ENCODE results near the gene HHLA2.
"Not testable (repeated sequence)": the region's sequence is repeated elsewhere in the genome, so short reads cannot be mapped to it uniquely, and the experiment has no call there.

HHLA2 gene

DNA sequence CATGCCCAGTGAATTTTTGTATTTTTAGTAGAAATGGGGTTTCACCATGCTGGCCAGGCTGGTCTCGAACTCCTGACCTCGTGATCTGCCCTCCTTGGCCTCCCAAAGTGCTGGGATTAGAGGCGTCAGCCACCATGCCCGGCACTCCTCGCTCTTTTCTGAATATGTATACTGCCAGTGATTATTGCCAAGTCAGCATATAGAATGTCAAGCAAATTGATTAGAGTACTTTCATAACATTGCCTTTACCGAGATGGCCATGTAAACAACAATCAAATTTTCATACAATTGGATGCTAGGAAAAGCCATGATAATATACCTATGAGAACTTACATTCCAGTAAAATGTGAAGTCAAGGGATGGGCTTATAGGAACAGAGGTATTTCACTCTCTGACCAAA is 8.2 kb upstream of the HHLA2 start:
- H3K4me3 ChIP-seq; DNase-seq (ENCODE audit: low spot score in 2 of 2); H3K36me3 ChIP-seq (replicated peaks); H3K4me1 ChIP-seq; H3K27me3 ChIP-seq (ENCODE audit: low read depth); H3K9me3 ChIP-seq; in situ Hi-C loops (cut with MboI; ENCODE audit: low sequenced_read_pairs): not testable (repeated sequence)

DNA sequence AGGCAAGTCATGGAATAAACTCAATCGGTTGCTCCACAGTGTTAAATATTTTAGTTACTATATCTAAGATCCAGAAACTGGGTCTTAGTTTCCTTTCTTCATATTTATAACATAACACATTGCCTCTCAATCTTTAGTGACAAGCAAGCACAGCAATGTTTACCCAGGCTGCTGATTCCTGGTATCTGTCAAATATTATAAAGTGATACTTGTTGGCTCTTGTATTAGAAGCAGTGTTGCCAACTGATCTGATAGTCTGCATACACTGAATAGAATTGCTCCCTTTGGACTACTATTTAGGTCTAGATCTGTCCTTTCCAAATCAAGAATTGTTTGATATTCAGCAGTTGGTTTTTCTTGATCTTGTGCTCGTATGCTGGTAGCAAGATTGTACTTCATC is 7.2 kb upstream of the HHLA2 start:
- Histone ChIP-seq H3K4me1 (no peaks in the 10 kb centered on the region), H3K27me3 (ENCODE audit: low read depth) (no peaks in the 10 kb centered on the region), H3K9me3 (no peaks in the 10 kb centered on the region), H3K36me3 (replicated peaks) (no peaks in the 10 kb centered on the region), H3K4me3 (no peak overlapping the region)
- in situ Hi-C loops (cut with MboI; ENCODE audit: low sequenced_read_pairs) = no loop called here
- DNase-seq (ENCODE audit: low spot score in 2 of 2) = no peak

DNA sequence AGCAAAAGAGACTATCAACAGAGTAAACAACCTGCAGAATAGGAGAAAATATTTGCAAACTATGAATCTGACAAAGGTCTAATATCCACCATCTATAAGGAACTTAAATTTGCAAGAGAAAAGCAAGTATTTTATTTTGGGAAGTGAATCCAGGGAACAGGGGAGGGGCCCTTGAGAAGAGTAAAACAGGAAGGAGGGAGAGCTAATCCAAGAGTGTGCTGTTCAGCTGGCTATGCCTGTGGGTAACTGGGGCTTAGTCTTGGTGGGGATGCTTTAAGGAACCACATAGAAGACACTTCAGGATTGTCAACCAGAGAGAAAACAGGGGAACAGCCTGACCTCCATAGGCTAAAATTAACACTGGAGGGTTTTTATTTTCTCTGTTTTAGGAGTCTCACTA is 3.9 kb upstream of the HHLA2 start:
- Histone ChIP-seq H3K27me3 (ENCODE audit: low read depth) (no peaks in the 10 kb centered on the region), H3K4me3 (no peak overlapping the region), H3K9me3 (no peaks in the 10 kb centered on the region), H3K4me1 (no peaks in the 10 kb centered on the region), H3K36me3 (replicated peaks) (no peaks in the 10 kb centered on the region)
- in situ Hi-C loops (cut with MboI; ENCODE audit: low sequenced_read_pairs) = no loop called here
- no peak for DNase-seq (ENCODE audit: low spot score in 2 of 2)

DNA sequence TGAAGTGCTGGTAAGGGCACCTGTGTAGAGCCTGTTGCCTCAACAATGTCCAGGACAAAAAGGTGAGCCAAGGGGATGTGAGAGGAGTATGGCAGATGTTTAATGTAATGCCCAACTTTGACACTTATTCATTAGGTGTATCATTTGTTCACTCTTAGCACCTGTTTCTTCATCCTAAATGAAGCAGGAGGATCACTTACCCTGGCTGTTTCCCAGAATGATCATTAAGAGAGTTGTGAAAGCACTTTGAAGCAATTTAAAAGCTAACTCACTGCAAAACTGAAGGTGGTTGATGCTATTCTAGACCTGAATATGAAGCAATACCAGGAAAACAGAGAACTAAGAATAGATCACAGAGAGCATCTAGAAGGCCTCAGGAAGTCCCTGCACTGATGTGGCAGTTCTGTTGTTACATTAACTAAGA is 3.4 kb upstream of the HHLA2 start:
- in situ Hi-C loops (cut with MboI; ENCODE audit: low sequenced_read_pairs) = no loop called here
- DNase-seq (ENCODE audit: low spot score in 2 of 2) = no peak

DNA sequence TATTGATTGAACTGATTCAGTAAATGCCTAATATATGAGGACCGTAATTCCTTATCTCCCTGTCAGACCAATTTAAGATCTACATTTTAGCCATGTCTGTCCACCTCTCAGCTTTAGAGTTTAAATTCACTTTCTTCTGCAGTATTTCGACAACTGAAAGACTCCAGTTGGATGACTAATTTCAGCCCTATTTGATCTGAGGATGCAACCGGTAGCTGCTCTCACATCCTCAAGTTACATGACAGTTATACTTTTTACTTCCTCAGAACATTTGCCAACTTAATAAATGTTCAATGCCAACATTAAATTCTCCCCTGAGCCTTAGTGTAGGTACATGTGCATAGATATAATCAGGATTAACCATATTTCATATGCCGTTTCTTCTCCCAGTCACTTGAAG is 2.5 kb upstream of the HHLA2 start:
- H3K9me3 ChIP-seq = no peaks in the 10 kb centered on the region
- in situ Hi-C loops (cut with MboI; ENCODE audit: low sequenced_read_pairs) = no loop called here
- no peaks in the 10 kb centered on the region for H3K27me3 ChIP-seq (ENCODE audit: low read depth)
- no peak for DNase-seq (ENCODE audit: low spot score in 2 of 2)
- no peaks in the 10 kb centered on the region for H3K36me3 ChIP-seq (replicated peaks)
- no peak overlapping the region for H3K4me3 ChIP-seq
- no peaks in the 10 kb centered on the region for H3K4me1 ChIP-seq

More for the DNA sequence above, 3.4 kb upstream of the HHLA2 start:
- no peaks in the 10 kb centered on the region for H3K9me3 ChIP-seq
- H3K36me3 ChIP-seq (replicated peaks) = no peaks in the 10 kb centered on the region
- no peak overlapping the region for H3K4me3 ChIP-seq
- H3K27me3 ChIP-seq (ENCODE audit: low read depth) = no peaks in the 10 kb centered on the region
- no peaks in the 10 kb centered on the region for H3K4me1 ChIP-seq

DNA sequence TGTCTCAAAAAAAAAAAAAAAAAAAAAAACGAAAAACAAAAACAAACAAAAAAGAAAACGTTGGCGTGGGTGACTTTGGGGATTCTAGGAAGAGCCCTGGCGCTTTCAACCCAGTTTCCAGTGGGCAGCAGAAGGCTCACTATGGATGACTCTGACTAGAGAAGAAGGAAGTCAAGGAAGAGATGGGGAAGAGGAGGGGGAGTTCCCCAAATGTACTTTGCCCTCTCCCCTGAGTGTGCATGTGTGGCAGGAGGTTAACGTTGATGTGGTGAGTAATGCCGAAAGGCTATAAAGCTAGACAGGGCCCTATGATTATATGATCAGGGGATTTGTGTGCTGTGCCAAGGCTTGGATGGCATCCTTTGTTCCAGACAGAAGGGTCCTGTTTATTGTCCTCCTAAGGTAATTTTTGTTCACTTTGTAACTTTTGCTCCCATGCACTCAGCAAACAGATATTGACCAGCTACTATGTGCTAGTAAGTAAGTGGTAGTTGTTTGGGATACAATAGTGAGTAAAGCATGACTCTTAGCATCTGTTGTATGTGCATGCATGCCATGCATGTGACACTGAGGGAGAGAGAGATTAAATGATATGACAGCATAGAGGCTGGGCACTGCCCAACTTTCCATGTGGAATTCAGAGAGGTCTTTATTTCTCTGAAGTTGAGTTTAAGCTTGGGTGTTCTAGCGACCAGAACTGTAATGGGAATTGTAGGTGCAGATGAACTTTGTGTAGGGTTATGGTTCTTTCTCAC is 750 bp upstream of the HHLA2 start:
- no peaks in the 10 kb centered on the region for H3K36me3 ChIP-seq (replicated peaks)
- no peaks in the 10 kb centered on the region for H3K27me3 ChIP-seq (ENCODE audit: low read depth)
- no peaks in the 10 kb centered on the region for H3K4me1 ChIP-seq
- no peak for DNase-seq (ENCODE audit: low spot score in 2 of 2)
- in situ Hi-C loops (cut with MboI; ENCODE audit: low sequenced_read_pairs) = no loop called here
- H3K4me3 ChIP-seq = no peak overlapping the region
- H3K9me3 ChIP-seq = no peaks in the 10 kb centered on the region

DNA sequence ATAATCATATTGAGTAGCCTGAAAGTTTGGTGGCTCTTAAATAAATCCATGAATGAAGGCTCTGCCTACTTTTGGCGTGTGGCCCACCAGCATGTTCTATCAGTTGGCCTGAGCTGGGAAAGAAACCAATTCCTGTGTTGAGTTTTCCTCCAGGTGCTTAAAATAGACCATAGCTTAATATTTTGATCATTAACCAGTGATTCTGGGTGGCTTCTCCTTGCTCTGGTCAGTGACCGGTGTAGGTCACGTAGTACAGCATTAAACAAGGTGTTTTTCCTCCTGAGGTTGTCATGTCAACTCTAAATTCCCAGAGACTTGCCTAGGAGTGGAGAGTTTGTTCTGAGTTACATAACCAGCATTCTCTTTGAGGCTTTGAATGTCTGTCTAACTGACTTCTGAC is 1.3 kb downstream of the HHLA2 start:
- Histone ChIP-seq H3K9me3 (no peaks in the 10 kb centered on the region), H3K4me3 (no peak overlapping the region), H3K27me3 (ENCODE audit: low read depth) (no peaks in the 10 kb centered on the region), H3K4me1 (no peaks in the 10 kb centered on the region), H3K36me3 (replicated peaks) (no peaks in the 10 kb centered on the region)
- in situ Hi-C loops (cut with MboI; ENCODE audit: low sequenced_read_pairs) = no loop called here
- peak in 1 of 2 experiments; percentile 19 for DNase-seq (ENCODE audit: low spot score in 2 of 2)

DNA sequence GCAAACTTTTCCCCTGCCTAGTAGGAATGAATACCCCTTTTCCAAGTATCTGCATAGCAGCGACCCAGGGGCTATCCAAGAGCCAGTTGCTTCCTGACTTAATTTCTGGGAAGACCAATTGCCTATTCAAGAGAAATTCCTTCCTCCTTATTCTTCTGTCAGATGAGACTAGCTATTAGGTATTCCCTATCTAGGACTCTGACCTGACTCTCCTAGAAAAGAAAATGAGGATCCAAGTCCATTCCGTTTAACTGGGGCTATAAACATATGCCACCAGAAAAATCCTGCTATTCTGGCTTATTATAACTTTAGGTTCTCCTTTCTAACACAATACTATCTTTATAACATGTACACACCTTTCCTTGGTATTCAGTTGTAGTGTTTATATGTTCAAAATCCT is 1.7 kb downstream of the HHLA2 start:
- in situ Hi-C loops (cut with MboI; ENCODE audit: low sequenced_read_pairs) = no loop called here
- no peak for DNase-seq (ENCODE audit: low spot score in 2 of 2)
- H3K4me1 ChIP-seq = no peaks in the 10 kb centered on the region
- no peak overlapping the region for H3K4me3 ChIP-seq
- no peaks in the 10 kb centered on the region for H3K27me3 ChIP-seq (ENCODE audit: low read depth)
- H3K9me3 ChIP-seq = no peaks in the 10 kb centered on the region
- H3K36me3 ChIP-seq (replicated peaks) = no peaks in the 10 kb centered on the region

DNA sequence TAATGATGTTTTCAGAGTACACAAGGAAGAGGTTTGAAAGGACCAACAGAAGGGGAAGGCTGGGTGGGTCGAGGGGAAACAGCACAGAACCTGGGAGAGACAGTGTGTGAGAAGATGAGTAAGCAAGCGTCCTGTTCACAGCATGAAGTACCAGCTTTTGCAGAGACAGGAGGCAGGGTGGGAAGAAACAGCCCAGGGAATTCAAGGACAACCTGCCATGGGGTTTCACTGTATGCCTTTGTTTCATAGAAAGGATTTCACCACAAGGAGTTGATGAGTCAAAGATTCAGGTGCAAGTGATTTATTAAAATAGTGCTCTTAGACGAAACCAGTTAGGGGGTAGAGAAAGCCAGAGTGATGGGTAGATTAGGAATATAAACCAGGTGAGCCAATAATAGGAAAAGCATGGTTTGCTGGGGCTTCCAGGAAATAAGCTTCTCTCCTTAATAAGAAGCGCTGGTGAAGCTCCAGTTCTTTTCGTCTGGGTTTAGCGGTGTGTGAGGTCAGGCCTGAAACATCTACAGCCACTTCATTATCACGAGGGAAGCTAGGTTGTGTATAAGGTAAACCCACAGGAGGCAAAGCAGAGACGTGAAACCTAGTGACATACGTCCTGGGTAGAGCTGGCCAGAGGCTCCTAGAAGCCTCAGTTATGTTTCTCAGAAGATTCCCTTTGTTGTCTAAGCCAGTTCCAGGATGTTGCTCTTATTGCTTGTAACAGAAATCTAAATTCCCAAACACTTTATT is 3.9 kb downstream of the HHLA2 start:
- Histone ChIP-seq H3K4me3 (no peak overlapping the region), H3K9me3 (no peaks in the 10 kb centered on the region), H3K27me3 (ENCODE audit: low read depth) (no peaks in the 10 kb centered on the region), H3K36me3 (replicated peaks) (no peaks in the 10 kb centered on the region), H3K4me1 (no peaks in the 10 kb centered on the region)
- no peak for DNase-seq (ENCODE audit: low spot score in 2 of 2)
- in situ Hi-C loops (cut with MboI; ENCODE audit: low sequenced_read_pairs) = no loop called here

DNA sequence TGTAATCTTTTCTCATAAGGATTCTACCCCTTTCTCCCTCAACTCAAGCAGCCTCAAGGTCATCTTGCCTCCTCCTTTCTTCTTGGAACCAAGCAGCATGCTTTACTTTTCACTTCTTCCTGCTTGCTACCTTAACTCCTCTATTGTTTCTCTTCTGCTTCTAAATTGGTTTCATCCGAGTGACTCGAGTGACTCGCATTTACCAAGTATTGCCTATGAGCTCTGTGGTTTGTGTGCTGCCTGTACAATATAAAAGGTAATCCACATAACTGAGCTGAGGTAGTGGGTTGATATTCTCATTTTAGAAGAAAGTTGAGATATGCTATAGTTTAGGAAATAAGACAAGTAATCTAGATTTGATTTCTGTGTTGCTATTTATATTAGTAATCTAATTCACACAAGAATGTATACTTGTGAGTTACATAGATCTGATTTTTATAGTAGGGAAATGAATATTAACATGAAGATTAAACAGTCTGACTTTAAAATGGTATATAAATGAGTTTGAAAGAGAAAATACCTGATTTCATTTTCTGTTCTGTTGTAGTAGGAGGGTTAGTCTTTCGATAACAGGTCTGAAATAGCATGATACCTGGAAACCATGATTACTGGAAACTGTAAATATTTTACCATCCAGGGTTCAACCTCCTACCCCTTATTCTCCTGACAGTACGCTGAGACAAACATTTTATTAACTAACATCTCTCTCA is 5.5 kb downstream of the HHLA2 start:
- in situ Hi-C loops (cut with MboI; ENCODE audit: low sequenced_read_pairs) = no loop called here
- DNase-seq (ENCODE audit: low spot score in 2 of 2) = no peak
- no peak overlapping the region for H3K4me3 ChIP-seq

DNA sequence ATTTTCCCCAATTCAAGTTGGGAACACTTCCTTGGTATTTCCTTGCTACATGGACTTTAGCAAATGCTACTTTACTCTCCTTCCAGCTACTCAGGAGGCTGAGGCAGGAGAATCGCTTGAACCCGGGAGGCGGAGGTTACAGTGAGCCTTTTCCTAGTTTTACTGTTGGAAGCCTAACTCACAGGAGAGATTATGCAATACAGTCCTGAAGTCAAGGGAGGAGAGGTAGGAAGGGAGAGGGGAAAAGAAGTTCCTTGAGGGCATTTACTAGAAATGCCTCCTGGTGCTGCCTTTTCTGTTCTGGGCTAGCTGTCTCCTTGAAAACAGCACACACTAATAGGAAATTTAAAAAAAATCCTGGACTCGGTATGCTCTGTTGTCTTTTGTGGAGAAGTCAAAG is 6.2 kb downstream of the HHLA2 start:
- Histone ChIP-seq H3K27me3 (ENCODE audit: low read depth) (no peaks in the 10 kb centered on the region), H3K36me3 (replicated peaks) (no peaks in the 10 kb centered on the region), H3K9me3 (no peaks in the 10 kb centered on the region), H3K4me3 (no peak overlapping the region), H3K4me1 (no peaks in the 10 kb centered on the region)
- in situ Hi-C loops (cut with MboI; ENCODE audit: low sequenced_read_pairs) = no loop called here
- no peak for DNase-seq (ENCODE audit: low spot score in 2 of 2)

More for the DNA sequence above, 5.5 kb downstream of the HHLA2 start:
- no peaks in the 10 kb centered on the region for H3K27me3 ChIP-seq (ENCODE audit: low read depth)
- H3K36me3 ChIP-seq (replicated peaks) = no peaks in the 10 kb centered on the region
- H3K9me3 ChIP-seq = no peaks in the 10 kb centered on the region
- H3K4me1 ChIP-seq = no peaks in the 10 kb centered on the region

DNA sequence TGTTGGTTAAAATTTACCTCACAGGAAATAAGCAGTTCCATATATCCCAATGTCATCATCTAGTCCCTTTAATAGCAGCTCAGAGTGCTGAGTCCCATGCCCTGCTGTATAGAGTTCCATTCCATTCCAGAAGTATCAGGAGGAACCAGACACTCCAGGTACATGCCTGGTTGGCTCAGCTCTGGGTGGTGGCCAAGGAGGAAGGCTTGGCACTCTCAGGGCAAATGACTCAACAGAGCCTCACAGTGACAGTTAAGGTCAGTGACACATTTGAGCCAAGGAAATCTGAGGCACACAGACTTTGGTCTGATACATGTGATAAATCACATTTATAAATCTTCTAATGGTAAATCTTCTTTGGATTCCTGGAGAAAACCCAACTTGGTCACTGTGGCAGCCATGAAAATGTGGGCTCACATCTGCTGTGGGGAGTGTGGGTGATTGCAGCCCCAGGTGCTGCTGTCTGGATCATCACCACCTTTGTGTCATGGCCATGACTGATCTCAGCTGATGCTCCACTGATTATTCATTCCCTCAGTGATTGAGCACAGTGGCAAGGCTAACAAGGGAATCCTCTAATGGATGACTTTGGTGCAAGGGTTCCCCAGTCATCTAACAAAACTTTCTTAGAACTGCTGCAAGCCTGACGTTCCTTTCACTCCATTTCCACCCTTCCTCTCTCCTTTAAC is 9.3 kb downstream of the HHLA2 start:
- no peaks in the 10 kb centered on the region for H3K9me3 ChIP-seq
- H3K4me3 ChIP-seq = no peak overlapping the region
- in situ Hi-C loops (cut with MboI; ENCODE audit: low sequenced_read_pairs) = no loop called here
- no peaks in the 10 kb centered on the region for H3K36me3 ChIP-seq (replicated peaks)
- no peak for DNase-seq (ENCODE audit: low spot score in 2 of 2)
- H3K27me3 ChIP-seq (ENCODE audit: low read depth) = no peaks in the 10 kb centered on the region
- H3K4me1 ChIP-seq = no peaks in the 10 kb centered on the region

DNA sequence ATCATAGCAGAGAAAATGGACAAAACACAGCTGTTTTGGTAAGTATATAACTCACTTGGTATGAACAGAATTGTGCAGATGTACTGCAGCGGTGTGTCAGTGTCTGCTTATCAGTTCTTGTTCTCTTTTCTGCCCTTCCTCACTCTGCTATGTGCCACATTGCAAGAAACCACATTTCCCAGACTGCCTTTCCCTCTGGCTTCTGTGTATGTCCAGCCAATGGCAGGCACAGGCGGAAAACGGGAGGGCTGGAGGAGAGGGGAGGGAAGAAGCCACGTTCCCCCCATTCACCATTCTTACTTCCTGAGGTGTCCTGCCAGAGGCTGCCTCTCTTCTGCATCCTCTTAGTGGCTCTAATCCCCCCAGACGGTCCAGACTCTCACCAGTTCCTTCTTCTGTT is 15.4 kb downstream of the HHLA2 start:
- no peaks in the 10 kb centered on the region for H3K4me1 ChIP-seq
- in situ Hi-C loops (cut with MboI; ENCODE audit: low sequenced_read_pairs) = no loop called here
- DNase-seq (ENCODE audit: low spot score in 2 of 2) = no peak

More for the DNA sequence above, 15.4 kb downstream of the HHLA2 start:
- H3K4me3 ChIP-seq = no peak overlapping the region
- H3K9me3 ChIP-seq = no peaks in the 10 kb centered on the region
- no peaks in the 10 kb centered on the region for H3K36me3 ChIP-seq (replicated peaks)
- H3K27me3 ChIP-seq (ENCODE audit: low read depth) = 0 out of 2 replicates have a peak, but pooled peaks cover 4% of the 10 kb centered on the region
